Measurements from ENCODE around the gene MDP1. TPM values are rescaled to one million over a fixed set of nuclear protein-coding genes. Genes with fewer than 3 reads are reported as not detected.
"Not testable (repeated sequence)": the region's sequence is repeated elsewhere in the genome, so short reads cannot be mapped to it uniquely, and the experiment has no call there.

Gene MDP1
- total RNA-seq, 4 donors from 2014 or later, result 13.1 to 55.9 (median 25.4) TPM

DNA sequence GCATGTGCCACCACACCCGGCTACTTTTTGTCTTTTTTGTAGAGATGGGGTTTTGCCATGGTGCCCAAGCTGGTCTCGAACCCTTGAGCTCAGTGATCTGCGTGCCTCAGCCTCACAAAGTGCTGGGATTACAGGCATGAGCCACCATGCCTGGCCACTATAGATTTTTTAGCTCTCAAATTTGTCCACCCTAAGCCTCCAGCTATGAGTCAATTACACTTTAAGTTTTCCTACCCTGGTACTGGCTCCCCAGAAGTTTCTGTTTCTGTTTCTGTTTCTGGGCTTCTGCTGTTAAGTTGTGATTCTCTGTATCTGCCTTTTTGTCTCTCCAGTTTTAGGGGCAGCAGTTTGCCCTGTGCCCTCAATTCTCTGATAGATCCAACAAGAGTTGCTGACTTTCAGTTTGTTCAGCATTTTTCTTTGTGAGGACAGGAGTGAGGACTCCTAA is 30.9 kb upstream of the MDP1 start:
- DNase-seq, result no peak
- intact Hi-C loops (cut with DNase I), result no loop called here
- Histone ChIP-seq H3K9me3 (no peaks in the 10 kb centered on the region), H3K27ac (no peak overlapping the region), H3K4me1 (peaks cover 5 to 7% of the 10 kb centered on the region in 2 donors), H3K27me3 (no peaks in the 10 kb centered on the region), H3K36me3 (no peaks in the 10 kb centered on the region), H3K4me3 (replicated peaks in 1 of 3) (no peak overlapping the region)
- WGBS, 2 donors, result 78 to 87% methylated on average over 3 of the region's 3 CpGs
- TF ChIP-seq, protein P1, sequence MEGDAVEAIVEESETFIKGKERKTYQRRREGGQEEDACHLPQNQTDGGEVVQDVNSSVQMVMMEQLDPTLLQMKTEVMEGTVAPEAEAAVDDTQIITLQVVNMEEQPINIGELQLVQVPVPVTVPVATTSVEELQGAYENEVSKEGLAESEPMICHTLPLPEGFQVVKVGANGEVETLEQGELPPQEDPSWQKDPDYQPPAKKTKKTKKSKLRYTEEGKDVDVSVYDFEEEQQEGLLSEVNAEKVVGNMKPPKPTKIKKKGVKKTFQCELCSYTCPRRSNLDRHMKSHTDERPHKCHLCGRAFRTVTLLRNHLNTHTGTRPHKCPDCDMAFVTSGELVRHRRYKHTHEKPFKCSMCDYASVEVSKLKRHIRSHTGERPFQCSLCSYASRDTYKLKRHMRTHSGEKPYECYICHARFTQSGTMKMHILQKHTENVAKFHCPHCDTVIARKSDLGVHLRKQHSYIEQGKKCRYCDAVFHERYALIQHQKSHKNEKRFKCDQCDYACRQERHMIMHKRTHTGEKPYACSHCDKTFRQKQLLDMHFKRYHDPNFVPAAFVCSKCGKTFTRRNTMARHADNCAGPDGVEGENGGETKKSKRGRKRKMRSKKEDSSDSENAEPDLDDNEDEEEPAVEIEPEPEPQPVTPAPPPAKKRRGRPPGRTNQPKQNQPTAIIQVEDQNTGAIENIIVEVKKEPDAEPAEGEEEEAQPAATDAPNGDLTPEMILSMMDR (IDR thresholded peaks at IDR 0.05), result no peak
- TF ChIP-seq POLR2A (IDR thresholded peaks at IDR 0.05), result no peak

GRCh38 chr14:24245350-24245749 is 29.5 kb upstream of the MDP1 start:
- intact Hi-C loops (cut with DNase I); DNase-seq; H3K27ac ChIP-seq; H3K27me3 ChIP-seq; H3K9me3 ChIP-seq; H3K4me3 ChIP-seq (replicated peaks in 1 of 3); H3K36me3 ChIP-seq: not testable (repeated sequence)
- WGBS, 2 donors, result 94 to 95% methylated on average over 11 of the region's 11 CpGs
- H3K4me1 ChIP-seq, result peaks cover 18% of the 10 kb centered on the region in 2 donors

DNA sequence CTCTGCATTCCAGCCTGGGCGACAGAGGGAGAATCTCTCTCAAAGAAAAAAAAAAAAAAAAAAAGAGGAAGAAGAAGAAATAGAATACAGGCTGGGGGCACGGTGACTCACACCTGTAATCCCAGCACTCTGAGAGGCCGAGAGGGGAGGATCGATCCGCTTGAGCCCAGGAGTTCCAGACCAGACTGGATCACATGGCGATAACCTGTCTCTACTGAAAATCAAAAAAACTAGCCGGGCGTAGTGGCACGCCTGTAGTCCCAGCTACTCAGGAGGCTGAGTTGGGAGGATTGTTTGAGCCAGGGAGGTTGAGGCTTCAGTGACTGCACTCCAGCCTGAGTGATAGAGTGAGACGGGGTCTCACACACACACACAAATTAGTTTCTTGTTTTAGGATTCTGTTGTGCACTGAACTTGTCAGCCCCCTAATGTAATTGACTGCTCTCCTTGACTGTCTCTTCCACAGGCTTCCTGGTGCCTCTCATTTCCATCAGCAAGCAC is 27.5 kb upstream of the MDP1 start:
- Histone ChIP-seq H3K36me3 (peaks cover 26 to 28% of the 10 kb centered on the region in 2 donors), H3K9me3 (no peaks in the 10 kb centered on the region), H3K27ac (peak overlapping the region; percentile 92 to 98 (median 96)), H3K4me1 (peaks cover 18 to 32% of the 10 kb centered on the region in 2 donors), H3K4me3 (replicated peaks in 1 of 3) (peak overlapping the region in 2 of 3 donors; percentile 8 to 65), H3K27me3 (no peaks in the 10 kb centered on the region)
- intact Hi-C loops (cut with DNase I), result loop anchor here (2.0 kb wide), 1 partner anchor 57 kb away; no protein-coding TSS in a partner anchor
- DNase-seq, result peak in 1 of 2 donors; percentile 19
- TF ChIP-seq POLR2A (IDR thresholded peaks at IDR 0.05), result no peak
- TF ChIP-seq, protein P1 (IDR thresholded peaks at IDR 0.05), result no peak
- 61 to 70% methylated on average over 10 of the region's 10 CpGs for WGBS, 2 donors

GRCh38 chr14:24241829-24242443 is 26.1 kb upstream of the MDP1 start:
- Histone ChIP-seq H3K27ac (peak overlapping the region; percentile 92 to 98 (median 96)), H3K27me3 (no peaks in the 10 kb centered on the region), H3K4me1 (peaks cover 18 to 32% of the 10 kb centered on the region in 2 donors), H3K36me3 (peaks cover 37 to 42% of the 10 kb centered on the region in 2 donors), H3K9me3 (no peaks in the 10 kb centered on the region), H3K4me3 (replicated peaks in 1 of 3) (peak overlapping the region; percentile 19 to 77 (median 65))
- intact Hi-C loops (cut with DNase I), result loop anchor here (2.0 kb wide), 1 partner anchor 59 kb away; no protein-coding TSS in a partner anchor
- peak; percentile 95 for DNase-seq
- WGBS, 2 donors, result 1 to 2% methylated on average over 25 to 26 of the region's 39 CpGs
- TF ChIP-seq POLR2A (IDR thresholded peaks at IDR 0.05), result no peak
- TF ChIP-seq, protein P1 (IDR thresholded peaks at IDR 0.05), result peak in 4 of 6 experiments; percentile 38 to 60 (median 54)

GRCh38 chr14:24240110-24240918 is 24.4 kb upstream of the MDP1 start:
- H3K27ac ChIP-seq, result no peak overlapping the region
- 77 to 93% methylated on average over 9 of the region's 9 CpGs for WGBS, 2 donors

More at GRCh38 chr14:24240110-24240918, 24.4 kb upstream of the MDP1 start:
- Histone ChIP-seq H3K4me3 (replicated peaks in 1 of 3) (no peak overlapping the region), H3K27me3 (no peaks in the 10 kb centered on the region), H3K36me3 (peaks cover 50 to 57% of the 10 kb centered on the region in 2 donors), H3K4me1 (peaks cover 18 to 32% of the 10 kb centered on the region in 2 donors), H3K9me3 (no peaks in the 10 kb centered on the region)
- no peak for DNase-seq
- no peak for TF ChIP-seq POLR2A (IDR thresholded peaks at IDR 0.05)
- TF ChIP-seq, protein P1 (IDR thresholded peaks at IDR 0.05), result no peak
- intact Hi-C loops (cut with DNase I), result no loop called here

All from thyroid gland (tissue), 4 donors.